ENCODE data around the gene UBE3B.
"Not testable (repeated sequence)": the region's sequence is repeated elsewhere in the genome, so short reads cannot be mapped to it uniquely, and the experiment has no call there.

The UBE3B gene

GRCh38 chr12:109466305-109466704 lies 11.1 kb upstream of the UBE3B start:
- no peak for DNase-seq (ENCODE audit: low spot score)
- TF ChIP-seq CTCF (IDR thresholded peaks at IDR 0.05; ENCODE audit: extremely low read depth, missing control alignments) = no peak

- no peak for TF ChIP-seq CTCF (IDR thresholded peaks at IDR 0.05; ENCODE audit: extremely low read depth, missing control alignments)
- DNase-seq (ENCODE audit: low spot score) = no peak
These were observed 10.6 kb upstream of the UBE3B start for GRCh38 chr12:109466821-109467220.

DNA sequence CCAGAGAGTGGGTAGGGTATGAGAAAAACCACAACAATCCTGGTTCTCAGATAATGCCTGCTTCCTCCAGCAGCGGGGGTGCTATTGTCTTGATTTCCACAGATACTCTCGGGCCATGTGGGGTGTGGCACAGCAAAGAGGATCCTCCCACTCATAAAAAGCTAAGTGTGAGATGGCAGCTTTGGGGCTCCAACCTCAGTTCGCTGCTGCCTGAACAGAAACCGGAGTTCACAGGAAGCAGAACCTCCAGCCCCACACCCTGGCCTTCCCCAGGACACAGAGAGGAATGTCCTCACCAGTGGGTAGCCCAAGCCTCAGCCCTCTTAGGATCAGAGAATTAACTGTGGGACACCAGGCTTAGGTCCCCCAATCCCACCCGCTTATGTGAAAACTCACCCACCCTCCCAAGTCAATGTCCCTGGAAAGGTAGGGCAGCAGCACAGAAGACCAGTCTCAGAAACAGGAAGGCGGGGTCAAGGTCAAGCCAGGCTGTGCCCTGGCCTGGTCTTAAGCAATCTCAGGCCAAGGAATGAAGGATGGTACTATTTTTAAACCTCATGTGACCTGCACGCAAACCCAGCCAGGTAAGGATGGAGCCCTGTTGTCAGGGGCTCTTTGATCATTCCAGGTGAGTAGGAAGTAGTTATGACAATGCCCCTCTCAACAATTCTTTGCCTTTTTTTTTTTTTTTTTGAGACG lies 9.3 kb upstream of the UBE3B start:
- no peak for TF ChIP-seq CTCF (IDR thresholded peaks at IDR 0.05; ENCODE audit: extremely low read depth, missing control alignments)
- no peak for DNase-seq (ENCODE audit: low spot score)

DNA sequence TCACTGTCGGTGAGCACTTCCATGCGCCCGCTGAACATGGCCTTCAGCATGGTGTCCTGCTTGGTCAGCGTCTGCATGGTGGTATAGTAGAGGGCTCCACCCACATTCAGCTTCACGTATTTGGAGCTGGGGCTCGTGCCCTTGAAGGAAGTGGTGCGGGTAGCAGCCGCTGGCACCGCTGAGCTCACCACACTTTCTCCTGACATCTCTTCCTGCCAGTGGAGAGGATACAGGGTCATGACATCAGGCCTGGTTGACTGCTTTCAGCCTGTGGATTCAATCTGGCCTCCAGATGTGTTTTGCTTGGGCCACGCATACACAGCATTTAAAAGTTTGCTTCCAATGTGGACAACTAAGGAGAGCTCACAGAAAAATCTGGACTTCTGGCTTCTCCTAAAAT lies 7.9 kb upstream of the UBE3B start:
- no peak for DNase-seq (ENCODE audit: low spot score)
- no peak for TF ChIP-seq CTCF (IDR thresholded peaks at IDR 0.05; ENCODE audit: extremely low read depth, missing control alignments)

DNA sequence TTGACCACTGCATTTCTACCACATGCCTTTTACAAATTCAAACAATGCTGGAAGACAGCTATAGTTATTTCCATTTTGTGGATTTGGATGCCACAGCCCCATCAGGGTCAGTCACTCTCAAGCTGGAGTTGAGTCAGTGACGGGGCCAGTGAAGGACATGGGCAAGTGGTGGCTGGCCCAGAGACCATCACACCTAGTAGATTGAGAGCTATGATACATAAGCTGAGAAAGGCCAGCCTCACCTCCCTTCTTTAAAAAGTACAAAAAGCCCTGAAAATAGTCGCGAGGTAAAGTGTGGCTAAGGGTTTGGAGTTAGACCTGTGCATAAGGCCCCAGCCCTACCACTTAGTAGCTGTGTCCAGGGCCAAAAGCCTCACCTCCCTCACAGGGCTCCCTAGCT lies 4.4 kb upstream of the UBE3B start:
- no peak for DNase-seq (ENCODE audit: low spot score)
- TF ChIP-seq CTCF (IDR thresholded peaks at IDR 0.05; ENCODE audit: extremely low read depth, missing control alignments) = no peak

DNA sequence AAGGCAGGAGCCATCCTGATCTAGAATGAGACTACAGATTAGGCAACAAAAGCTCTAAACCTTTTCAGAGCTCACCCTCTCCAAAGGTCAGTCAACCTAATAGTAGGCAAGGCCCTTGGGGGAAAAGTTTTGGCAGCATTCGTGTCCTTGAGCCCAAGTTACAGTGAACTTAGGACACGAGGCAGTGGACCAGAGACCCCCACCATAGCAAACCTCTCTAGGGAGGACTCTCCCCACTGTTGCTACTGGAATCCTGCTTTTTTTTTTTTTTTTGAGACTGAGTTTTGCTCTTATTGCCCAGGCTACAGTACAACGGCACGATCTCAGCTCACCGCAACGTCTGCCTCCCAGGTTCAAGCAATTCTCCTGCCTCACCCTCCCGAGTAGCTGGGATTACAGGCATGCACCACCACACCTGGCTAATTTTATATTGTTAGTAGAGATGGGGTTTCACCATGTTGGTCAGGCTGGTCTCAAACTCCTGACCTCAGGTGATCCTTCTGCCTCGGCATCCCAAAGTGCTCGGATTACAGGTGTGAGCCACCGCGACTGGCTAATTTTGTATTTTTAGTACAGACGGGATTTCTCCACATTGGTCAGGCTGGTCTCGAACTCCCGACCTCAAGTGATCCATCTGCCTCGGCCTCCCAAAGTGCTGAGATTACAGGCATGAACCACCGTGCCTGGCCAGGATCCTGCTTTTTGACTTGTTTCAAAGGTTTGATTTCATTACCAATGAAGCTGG lies 3.7 kb upstream of the UBE3B start:
- not testable (repeated sequence) for DNase-seq (ENCODE audit: low spot score)

DNA sequence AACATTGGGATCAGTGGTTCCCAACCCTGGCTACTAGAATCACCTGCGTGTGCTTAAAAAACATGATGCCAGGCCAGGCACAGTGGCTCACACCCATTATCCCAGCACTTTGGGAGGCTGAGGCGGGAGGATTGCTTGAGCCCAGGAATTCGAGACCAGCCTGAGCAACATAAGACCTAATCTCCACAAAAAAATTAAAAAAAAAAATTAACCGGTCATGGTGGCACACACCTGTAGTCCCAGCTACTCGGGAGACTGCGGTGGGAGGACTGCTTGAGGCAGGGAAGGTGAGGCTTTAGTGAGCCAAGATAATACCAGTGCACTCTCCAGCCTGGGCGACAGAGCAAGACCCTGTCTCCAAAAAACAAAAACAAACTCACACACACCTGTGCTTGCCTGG lies 2.3 kb upstream of the UBE3B start:
- no peak for TF ChIP-seq CTCF (IDR thresholded peaks at IDR 0.05; ENCODE audit: extremely low read depth, missing control alignments)

More for the DNA sequence above, 2.3 kb upstream of the UBE3B start:
- DNase-seq (ENCODE audit: low spot score) = no peak

Data from GM20000 (cell line).